WTC11 (cell line): ENCODE results near the gene NBEA.

Experiments
- NR1H2 ChIP-seq: sonication (generic); formaldehyde crosslinking; IDR thresholded peaks from 2 replicates; pipeline ENCODE4 v1.9.0; 2021; ENCODE audit warnings: mild to moderate bottlenecking, moderate library complexity, missing genetic modification reagents
- OVOL2 ChIP-seq: fragments of 250-450 bp; sonication (Bioruptor Pico); IDR thresholded peaks from 2 replicates; pipeline ENCODE4 v1.9.0; 2021; ENCODE audit warnings: mild to moderate bottlenecking, borderline replicate concordance
- RELA ChIP-seq: sonication (generic); formaldehyde crosslinking; IDR thresholded peaks from 2 replicates; pipeline ENCODE4 v1.8.1; 2022; ENCODE audit warnings: missing genetic modification reagents, mild to moderate bottlenecking, borderline replicate concordance
- TF ChIP-seq, protein P1 (sequence below): fragments of 200-600 bp; IDR thresholded peaks from 2 replicates; pipeline ENCODE4 v1.8.0; 2022; ENCODE audit warnings: antibody characterized with exemption
- TF ChIP-seq, protein P2 (sequence below): sonication (generic); formaldehyde crosslinking; IDR thresholded peaks from 2 replicates; pipeline ENCODE4 v1.8.1; 2022; ENCODE audit warnings: low read depth, missing genetic modification reagents, borderline replicate concordance
- TF ChIP-seq, protein P3 (sequence below): sonication (generic); formaldehyde crosslinking; IDR thresholded peaks from 2 replicates; pipeline ENCODE4 v1.8.0; 2022; ENCODE audit warnings: mild to moderate bottlenecking, missing genetic modification reagents

DNA sequence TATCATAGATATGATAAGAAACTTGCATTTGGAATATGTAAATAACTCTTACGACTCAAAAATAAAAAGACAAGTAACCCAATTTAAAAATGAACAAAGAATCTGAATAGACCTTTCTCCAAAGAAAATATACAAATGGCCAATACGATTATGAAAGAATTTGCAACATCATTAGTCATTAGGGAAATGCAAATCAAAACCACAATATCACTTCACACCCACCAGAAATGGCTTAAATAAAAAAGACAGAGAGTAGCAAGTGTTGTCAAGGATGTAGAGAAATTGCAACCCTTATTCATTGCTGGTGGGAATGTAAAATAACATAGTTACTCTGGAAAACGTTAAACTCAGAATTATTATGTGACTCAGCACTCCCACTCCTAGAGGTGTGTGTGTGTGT is 761.0 kb downstream of the NBEA start:
- TF ChIP-seq OVOL2 (CRISPR knock-in tag) (no peak), RELA (CRISPR knock-in tag) (no peak), NR1H2 (no peak)
- TF ChIP-seq, protein P1, sequence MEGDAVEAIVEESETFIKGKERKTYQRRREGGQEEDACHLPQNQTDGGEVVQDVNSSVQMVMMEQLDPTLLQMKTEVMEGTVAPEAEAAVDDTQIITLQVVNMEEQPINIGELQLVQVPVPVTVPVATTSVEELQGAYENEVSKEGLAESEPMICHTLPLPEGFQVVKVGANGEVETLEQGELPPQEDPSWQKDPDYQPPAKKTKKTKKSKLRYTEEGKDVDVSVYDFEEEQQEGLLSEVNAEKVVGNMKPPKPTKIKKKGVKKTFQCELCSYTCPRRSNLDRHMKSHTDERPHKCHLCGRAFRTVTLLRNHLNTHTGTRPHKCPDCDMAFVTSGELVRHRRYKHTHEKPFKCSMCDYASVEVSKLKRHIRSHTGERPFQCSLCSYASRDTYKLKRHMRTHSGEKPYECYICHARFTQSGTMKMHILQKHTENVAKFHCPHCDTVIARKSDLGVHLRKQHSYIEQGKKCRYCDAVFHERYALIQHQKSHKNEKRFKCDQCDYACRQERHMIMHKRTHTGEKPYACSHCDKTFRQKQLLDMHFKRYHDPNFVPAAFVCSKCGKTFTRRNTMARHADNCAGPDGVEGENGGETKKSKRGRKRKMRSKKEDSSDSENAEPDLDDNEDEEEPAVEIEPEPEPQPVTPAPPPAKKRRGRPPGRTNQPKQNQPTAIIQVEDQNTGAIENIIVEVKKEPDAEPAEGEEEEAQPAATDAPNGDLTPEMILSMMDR: no peak
- TF ChIP-seq, protein P2, sequence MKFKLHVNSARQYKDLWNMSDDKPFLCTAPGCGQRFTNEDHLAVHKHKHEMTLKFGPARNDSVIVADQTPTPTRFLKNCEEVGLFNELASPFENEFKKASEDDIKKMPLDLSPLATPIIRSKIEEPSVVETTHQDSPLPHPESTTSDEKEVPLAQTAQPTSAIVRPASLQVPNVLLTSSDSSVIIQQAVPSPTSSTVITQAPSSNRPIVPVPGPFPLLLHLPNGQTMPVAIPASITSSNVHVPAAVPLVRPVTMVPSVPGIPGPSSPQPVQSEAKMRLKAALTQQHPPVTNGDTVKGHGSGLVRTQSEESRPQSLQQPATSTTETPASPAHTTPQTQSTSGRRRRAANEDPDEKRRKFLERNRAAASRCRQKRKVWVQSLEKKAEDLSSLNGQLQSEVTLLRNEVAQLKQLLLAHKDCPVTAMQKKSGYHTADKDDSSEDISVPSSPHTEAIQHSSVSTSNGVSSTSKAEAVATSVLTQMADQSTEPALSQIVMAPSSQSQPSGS (CRISPR knock-in tag): no peak
- TF ChIP-seq, protein P3, sequence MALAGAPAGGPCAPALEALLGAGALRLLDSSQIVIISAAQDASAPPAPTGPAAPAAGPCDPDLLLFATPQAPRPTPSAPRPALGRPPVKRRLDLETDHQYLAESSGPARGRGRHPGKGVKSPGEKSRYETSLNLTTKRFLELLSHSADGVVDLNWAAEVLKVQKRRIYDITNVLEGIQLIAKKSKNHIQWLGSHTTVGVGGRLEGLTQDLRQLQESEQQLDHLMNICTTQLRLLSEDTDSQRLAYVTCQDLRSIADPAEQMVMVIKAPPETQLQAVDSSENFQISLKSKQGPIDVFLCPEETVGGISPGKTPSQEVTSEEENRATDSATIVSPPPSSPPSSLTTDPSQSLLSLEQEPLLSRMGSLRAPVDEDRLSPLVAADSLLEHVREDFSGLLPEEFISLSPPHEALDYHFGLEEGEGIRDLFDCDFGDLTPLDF (CRISPR knock-in tag): no peak
